Measurements from ENCODE around the gene HBA1. TPM values are rescaled to one million over a fixed set of nuclear protein-coding genes. Genes with fewer than 3 reads are reported as not detected.

The HBA1 gene
- total and polyA plus RNA-seq, 2 of the 4 experiments (the other 2 are of a cell fraction) = 0.21 TPM; not detected in 1

DNA sequence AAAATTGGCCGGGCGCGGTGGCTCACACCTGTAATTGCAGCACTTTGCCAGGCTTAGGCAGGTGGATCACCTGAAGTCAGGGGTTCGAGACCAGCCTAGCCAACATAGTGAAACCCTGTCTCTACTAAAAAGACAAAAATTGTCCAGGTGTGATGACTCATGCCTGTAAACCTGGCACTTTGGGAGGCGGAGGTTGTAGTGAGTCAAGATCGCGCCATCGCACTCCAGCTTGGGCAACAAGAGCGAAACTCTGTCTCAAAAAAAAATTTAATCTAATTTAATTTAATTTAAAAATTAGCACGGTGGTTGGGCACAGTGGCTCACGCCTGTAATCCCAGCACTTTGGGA lies 2.2 kb downstream of the HBA1 start:
- no peak overlapping the region for H3K4me2 ChIP-seq (ENCODE audit: low read depth, low read length)
- intact Hi-C loops (cut with micrococcal nuclease) (no loop called here), dilution Hi-C loops (cut with HindIII; ENCODE audit: low sequenced_read_pairs, unreplicated experiment) (no loop called here), in situ Hi-C loops (cut with MboI; ENCODE audit: low sequenced_read_pairs) (no loop called here)
- H3K4me3 ChIP-seq (ENCODE audit: insufficient read depth, low read depth, low read length) = no peak overlapping the region
- no CpG with 5 or more reads among the region's 11 CpGs for WGBS, 2 experiments (ENCODE audit: extremely low coverage in 2 of 2, insufficient read length in 1 of 2)
- peaks cover 5% of the 10 kb centered on the region; the same call in 1 of the 2 replicates for H3K4me1 ChIP-seq (ENCODE audit: control insufficient read depth, insufficient read depth, low read length)
- H2BK15ac ChIP-seq (ENCODE audit: low read depth, low read length) = no peak overlapping the region
- peaks cover 40% of the 10 kb centered on the region for H3K27me3 ChIP-seq (ENCODE audit: control insufficient read depth, insufficient read depth, low read length)
- CTCF ChIA-PET = no interaction called here
- H2AFZ ChIP-seq (replicated peaks; ENCODE audit: low read length, poor library complexity) = no peak overlapping the region
- H2BK120ac ChIP-seq (ENCODE audit: low read depth, low read length) = no peak overlapping the region
- ATAC-seq (ENCODE audit: low read depth) (no peak), DNase-seq (no peak)
- no peak overlapping the region for H4K8ac ChIP-seq (ENCODE audit: low read depth in 2 of 2, low read length in 2 of 2)
- no peak overlapping the region for H3K18ac ChIP-seq (ENCODE audit: low read depth, low read length)
- 0 out of 2 replicates have a peak, but pooled peaks cover 2% of the 10 kb centered on the region for H3K9me3 ChIP-seq (ENCODE audit: control insufficient read depth, insufficient read depth, low read length)
- H3K27ac ChIP-seq (ENCODE audit: insufficient read depth, low read length) = no peak overlapping the region
- POLR2A ChIA-PET (ENCODE audit: unreplicated experiment) = no interaction called here
- H3K9ac ChIP-seq (ENCODE audit: low read depth, low read length) = no peak overlapping the region
- H3K4ac ChIP-seq (ENCODE audit: low read depth, low read length) = no peak overlapping the region
- no peak for TF ChIP-seq RAD21 (IDR thresholded peaks at IDR 0.05; ENCODE audit: low read length)
- no peak for TF ChIP-seq RCOR1 (IDR thresholded peaks at IDR 0.05; ENCODE audit: insufficient replicate concordance, low read length)
- no peak for TF ChIP-seq POLR2A (IDR thresholded peaks at IDR 0.05; ENCODE audit: low read depth, low read length)
- no peak for TF ChIP-seq BHLHE40 (IDR thresholded peaks at IDR 0.05; ENCODE audit: low read depth, low read length)
- no peak for TF ChIP-seq MAFK (IDR thresholded peaks at IDR 0.05; ENCODE audit: low read depth, low read length)
- TF ChIP-seq, protein P1, sequence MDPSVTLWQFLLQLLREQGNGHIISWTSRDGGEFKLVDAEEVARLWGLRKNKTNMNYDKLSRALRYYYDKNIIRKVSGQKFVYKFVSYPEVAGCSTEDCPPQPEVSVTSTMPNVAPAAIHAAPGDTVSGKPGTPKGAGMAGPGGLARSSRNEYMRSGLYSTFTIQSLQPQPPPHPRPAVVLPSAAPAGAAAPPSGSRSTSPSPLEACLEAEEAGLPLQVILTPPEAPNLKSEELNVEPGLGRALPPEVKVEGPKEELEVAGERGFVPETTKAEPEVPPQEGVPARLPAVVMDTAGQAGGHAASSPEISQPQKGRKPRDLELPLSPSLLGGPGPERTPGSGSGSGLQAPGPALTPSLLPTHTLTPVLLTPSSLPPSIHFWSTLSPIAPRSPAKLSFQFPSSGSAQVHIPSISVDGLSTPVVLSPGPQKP (IDR thresholded peaks at IDR 0.05; ENCODE audit: borderline replicate concordance, low read depth, low read length) = no peak
- TF ChIP-seq, protein P2, sequence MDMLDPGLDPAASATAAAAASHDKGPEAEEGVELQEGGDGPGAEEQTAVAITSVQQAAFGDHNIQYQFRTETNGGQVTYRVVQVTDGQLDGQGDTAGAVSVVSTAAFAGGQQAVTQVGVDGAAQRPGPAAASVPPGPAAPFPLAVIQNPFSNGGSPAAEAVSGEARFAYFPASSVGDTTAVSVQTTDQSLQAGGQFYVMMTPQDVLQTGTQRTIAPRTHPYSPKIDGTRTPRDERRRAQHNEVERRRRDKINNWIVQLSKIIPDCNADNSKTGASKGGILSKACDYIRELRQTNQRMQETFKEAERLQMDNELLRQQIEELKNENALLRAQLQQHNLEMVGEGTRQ (IDR thresholded peaks at IDR 0.05; ENCODE audit: low read depth, low read length) = no peak
- TF ChIP-seq MAZ (IDR thresholded peaks at IDR 0.05; ENCODE audit: borderline replicate concordance, low read depth, low read length) = no peak
- no peak for TF ChIP-seq CHD1 (IDR thresholded peaks at IDR 0.05; ENCODE audit: low read depth, low read length)
- TF ChIP-seq, protein P3, sequence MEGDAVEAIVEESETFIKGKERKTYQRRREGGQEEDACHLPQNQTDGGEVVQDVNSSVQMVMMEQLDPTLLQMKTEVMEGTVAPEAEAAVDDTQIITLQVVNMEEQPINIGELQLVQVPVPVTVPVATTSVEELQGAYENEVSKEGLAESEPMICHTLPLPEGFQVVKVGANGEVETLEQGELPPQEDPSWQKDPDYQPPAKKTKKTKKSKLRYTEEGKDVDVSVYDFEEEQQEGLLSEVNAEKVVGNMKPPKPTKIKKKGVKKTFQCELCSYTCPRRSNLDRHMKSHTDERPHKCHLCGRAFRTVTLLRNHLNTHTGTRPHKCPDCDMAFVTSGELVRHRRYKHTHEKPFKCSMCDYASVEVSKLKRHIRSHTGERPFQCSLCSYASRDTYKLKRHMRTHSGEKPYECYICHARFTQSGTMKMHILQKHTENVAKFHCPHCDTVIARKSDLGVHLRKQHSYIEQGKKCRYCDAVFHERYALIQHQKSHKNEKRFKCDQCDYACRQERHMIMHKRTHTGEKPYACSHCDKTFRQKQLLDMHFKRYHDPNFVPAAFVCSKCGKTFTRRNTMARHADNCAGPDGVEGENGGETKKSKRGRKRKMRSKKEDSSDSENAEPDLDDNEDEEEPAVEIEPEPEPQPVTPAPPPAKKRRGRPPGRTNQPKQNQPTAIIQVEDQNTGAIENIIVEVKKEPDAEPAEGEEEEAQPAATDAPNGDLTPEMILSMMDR (conservative IDR thresholded peaks at IDR 0.05; ENCODE audit: low read depth, low read length) = no peak
- no peak for TF ChIP-seq MXI1 (IDR thresholded peaks at IDR 0.05; ENCODE audit: borderline replicate concordance, low read depth, low read length)
- H3K14ac ChIP-seq (replicated peaks; ENCODE audit: low read depth, low read length) = no peak overlapping the region
- no TSS peak for BruUV-seq (replicated peaks)
- no peaks in the 10 kb centered on the region for H3K9me1 ChIP-seq (ENCODE audit: insufficient read depth, low read length)
- H4K5ac ChIP-seq (ENCODE audit: low read depth, low read length) = no peak overlapping the region
- no peak overlapping the region for H3K56ac ChIP-seq (ENCODE audit: extremely low read depth, insufficient read depth, low read length)
- H2AK5ac ChIP-seq (ENCODE audit: low read depth, low read length) = no peak overlapping the region
- no peak overlapping the region for H4K91ac ChIP-seq (ENCODE audit: insufficient read depth, low read depth, low read length)
- no peak overlapping the region for H2BK5ac ChIP-seq (ENCODE audit: low read depth, low read length, poor library complexity, severe bottlenecking)
- H2AK9ac ChIP-seq (replicated peaks; ENCODE audit: low read depth, low read length, poor library complexity) = no peak overlapping the region
- H4K20me1 ChIP-seq (ENCODE audit: insufficient read depth, low read length) = peaks cover 18% of the 10 kb centered on the region
- no peaks in the 10 kb centered on the region for H3K79me1 ChIP-seq (ENCODE audit: low read depth in 1 of 2, low read length in 2 of 2)
- no peak overlapping the region for H3K23ac ChIP-seq (ENCODE audit: low read depth, low read length)
- no peak overlapping the region for H2BK20ac ChIP-seq (ENCODE audit: low read depth, low read length)
- H3K36me3 ChIP-seq (ENCODE audit: control insufficient read depth, insufficient read depth, low read length) = no peaks in the 10 kb centered on the region
